Breast epithelium (tissue), 4 donors: Measurements from ENCODE around the gene CBFA2T3. TPM values are rescaled to one million over a fixed set of nuclear protein-coding genes. Genes with fewer than 3 reads are reported as not detected.

Experiments
- DNase-seq, 2 donors: peaks; one replicate each; pipeline ENCODE4 v3.0.0-alpha.2; 2019; ENCODE audit warnings: low spot score in 2 of 2
- H3K27ac ChIP-seq, 2 donors: fragments of 200-600 bp; sonication (generic) in 1 of 2; one replicate each; pipeline ENCODE4 v1.5.1; 2016 to 2019; ENCODE audit warnings: mild to moderate bottlenecking in 1 of 2
- H3K27me3 ChIP-seq, 2 donors: fragments of 200-600 bp; sonication (generic) in 1 of 2; one replicate each; pipeline versions ENCODE4 v1.5.1 to v1.6.0; 2017 to 2019; ENCODE audit warnings: control low read depth in 1 of 2, mild to moderate bottlenecking in 1 of 2
- H3K36me3 ChIP-seq: fragments of 200-600 bp; one replicate; pipeline ENCODE4 v1.5.1; 2019
- H3K4me1 ChIP-seq, 2 donors: fragments of 200-600 bp; sonication (generic); one replicate each; pipeline ENCODE4 v1.5.1; 2016 to 2019; ENCODE audit warnings: control low read depth in 1 of 2
- H3K4me3 ChIP-seq, 3 donors: fragments of 200-600 bp; sonication (generic); 1 replicate in 2 of 3; 2 replicates in 1 of 3; pipeline ENCODE4 v1.5.1; 2016 to 2019; ENCODE audit warnings: mild to moderate bottlenecking in 3 of 3, moderate library complexity in 2 of 3
- H3K9me3 ChIP-seq, 2 donors: fragments of 200-600 bp; sonication (generic) in 1 of 2; one replicate each; pipeline ENCODE4 v1.5.1; 2016 to 2019; ENCODE audit warnings: control low read depth in 1 of 2
- CTCF ChIP-seq, 3 donors: fragments of 450-650 bp; IDR thresholded peaks; one replicate each; pipeline ENCODE4 v1.5.1; 2016 to 2017; ENCODE audit warnings: antibody characterized with exemption in 3 of 3, mild to moderate bottlenecking in 3 of 3, moderate library complexity in 3 of 3
- POLR2A ChIP-seq: fragments of 450-650 bp; IDR thresholded peaks from one replicate; pipeline ENCODE4 v1.6.1; 2016; ENCODE audit warnings: antibody characterized with exemption, mild to moderate bottlenecking, moderate library complexity
- POLR2AphosphoS5 ChIP-seq, 3 donors: sonication (generic); formaldehyde crosslinking; IDR thresholded peaks; one replicate each; pipeline ENCODE4 v1.6.1; 2017; ENCODE audit warnings: antibody characterized with exemption in 3 of 3
- intact Hi-C: fragments of 100-400 bp; cut with DNase I; formaldehyde crosslinking; loops from one replicate; pipeline ENCODE4 v1.15.1; 2023; ENCODE audit warnings: low total_unique reads
- total RNA-seq, 3 donors: library from RNA; depleted of rRNA; stranded (reverse); fragments of >200 nt; gene quantifications; one replicate each; pipeline ENCODE4 v1.1.0, GENCODE V29; 2016

The CBFA2T3 gene
- total RNA-seq, 3 donors from 2014 or later = 0.64 to 2.3 (median 0.88) TPM

GRCh38 chr16:88934066-88934667 lies 42.8 kb downstream of the CBFA2T3 start:
- no peaks in the 10 kb centered on the region for H3K9me3 ChIP-seq
- intact Hi-C loops = no loop called here
- H3K27ac ChIP-seq = no peak overlapping the region
- TF ChIP-seq POLR2AphosphoS5 (IDR thresholded peaks at IDR 0.05) (no peak), POLR2A (no peak), CTCF (IDR thresholded peaks at IDR 0.05) (no peak)
- no peaks in the 10 kb centered on the region for H3K36me3 ChIP-seq
- DNase-seq = no peak
- no peaks in the 10 kb centered on the region for H3K4me1 ChIP-seq
- H3K27me3 ChIP-seq = peaks cover 0 to 12% of the 10 kb centered on the region in 2 donors
- no peak overlapping the region for H3K4me3 ChIP-seq

GRCh38 chr16:88932929-88933328 lies 44.1 kb downstream of the CBFA2T3 start:
- no peaks in the 10 kb centered on the region for H3K36me3 ChIP-seq
- no peak overlapping the region for H3K4me3 ChIP-seq
- TF ChIP-seq POLR2A (no peak), POLR2AphosphoS5 (IDR thresholded peaks at IDR 0.05) (no peak), CTCF (IDR thresholded peaks at IDR 0.05) (no peak)
- peaks cover 0 to 14% of the 10 kb centered on the region in 2 donors for H3K27me3 ChIP-seq
- H3K4me1 ChIP-seq = no peaks in the 10 kb centered on the region
- no peak overlapping the region for H3K27ac ChIP-seq
- no peak for DNase-seq
- intact Hi-C loops = no loop called here
- H3K9me3 ChIP-seq = no peaks in the 10 kb centered on the region

DNA sequence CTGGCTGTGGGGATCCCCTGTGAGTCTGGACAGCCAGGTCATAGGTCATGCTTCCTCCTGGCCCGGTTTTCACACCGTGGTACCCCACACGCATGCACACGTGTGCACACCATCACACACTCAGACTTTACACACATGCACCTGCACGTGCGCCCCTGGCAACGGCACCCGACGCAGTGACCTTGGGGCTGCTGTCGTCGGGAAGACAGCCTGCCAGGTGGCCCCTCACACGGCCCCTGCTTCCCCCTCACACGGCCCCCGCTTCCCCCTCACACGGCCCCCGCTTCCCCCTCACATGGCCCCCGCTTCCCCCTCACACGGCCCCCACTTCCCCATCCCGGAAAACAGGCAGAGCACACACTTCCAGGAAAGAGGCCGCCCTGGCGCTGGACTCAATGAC lies 45.1 kb downstream of the CBFA2T3 start:
- DNase-seq = no peak
- Histone ChIP-seq H3K36me3 (no peaks in the 10 kb centered on the region), H3K27me3 (peaks cover 0 to 23% of the 10 kb centered on the region in 2 donors), H3K4me1 (no peaks in the 10 kb centered on the region), H3K4me3 (no peak overlapping the region), H3K9me3 (no peaks in the 10 kb centered on the region), H3K27ac (no peak overlapping the region)
- intact Hi-C loops = no loop called here
- no peak for TF ChIP-seq CTCF (IDR thresholded peaks at IDR 0.05)
- no peak for TF ChIP-seq POLR2AphosphoS5 (IDR thresholded peaks at IDR 0.05)
- TF ChIP-seq POLR2A = no peak

DNA sequence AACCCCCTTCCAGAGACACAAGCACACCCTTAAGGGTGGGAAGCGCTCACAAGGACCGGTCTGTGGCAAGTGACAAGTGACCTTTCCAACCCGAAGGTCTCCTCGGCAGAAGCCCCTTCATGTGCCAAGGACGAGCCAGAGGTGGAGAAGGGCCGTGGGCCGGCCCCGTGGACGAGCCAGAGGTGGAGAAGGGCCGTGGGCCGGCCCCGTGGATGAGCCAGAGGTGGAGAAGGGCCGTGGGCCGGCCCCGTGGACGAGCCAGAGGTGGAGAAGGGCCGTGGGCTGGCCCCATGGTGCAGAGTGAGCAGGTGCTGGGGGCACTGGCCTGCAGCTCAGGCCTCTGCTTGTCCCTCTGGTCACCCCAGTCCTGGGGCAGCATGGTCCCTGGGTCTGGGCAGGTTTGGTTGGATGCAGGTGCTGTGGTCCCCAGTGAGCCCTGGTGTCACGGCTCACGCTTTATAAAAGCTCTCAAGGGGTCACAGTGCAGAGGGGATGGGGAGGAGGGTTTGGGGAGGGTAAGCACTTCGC lies 45.6 kb downstream of the CBFA2T3 start:
- no peak for DNase-seq
- Histone ChIP-seq H3K27ac (no peak overlapping the region), H3K36me3 (no peaks in the 10 kb centered on the region), H3K4me3 (no peak overlapping the region), H3K27me3 (peaks cover 0 to 23% of the 10 kb centered on the region in 2 donors), H3K4me1 (no peaks in the 10 kb centered on the region), H3K9me3 (no peaks in the 10 kb centered on the region)
- intact Hi-C loops = no loop called here
- TF ChIP-seq POLR2A = no peak

DNA sequence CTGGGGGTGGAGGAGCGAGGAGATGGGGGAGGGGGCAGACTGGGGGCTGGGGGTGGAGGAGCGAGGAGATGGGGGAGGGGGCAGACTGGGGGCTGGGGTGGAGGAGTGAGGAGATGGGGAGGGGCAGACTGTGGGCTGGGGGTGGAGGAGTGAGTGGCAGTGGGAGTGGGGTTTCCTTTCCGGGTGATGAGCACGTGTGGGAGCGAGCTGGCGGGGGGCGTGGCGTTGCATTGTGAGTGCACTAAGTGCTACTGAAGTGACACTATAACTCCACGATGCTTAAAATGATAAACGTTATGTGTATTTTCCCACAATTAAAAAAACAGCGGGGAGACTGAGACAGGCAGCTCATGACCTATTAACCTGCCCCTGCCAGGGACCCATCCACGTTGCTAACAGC lies 46.3 kb downstream of the CBFA2T3 start:
- Histone ChIP-seq H3K27ac (no peak overlapping the region), H3K9me3 (no peaks in the 10 kb centered on the region), H3K4me3 (no peak overlapping the region), H3K4me1 (no peaks in the 10 kb centered on the region), H3K36me3 (no peaks in the 10 kb centered on the region), H3K27me3 (peaks cover 0 to 20% of the 10 kb centered on the region in 2 donors)
- DNase-seq = no peak
- TF ChIP-seq POLR2AphosphoS5 (IDR thresholded peaks at IDR 0.05) = no peak
- no peak for TF ChIP-seq POLR2A
- TF ChIP-seq CTCF (IDR thresholded peaks at IDR 0.05) = no peak
- intact Hi-C loops = no loop called here
